DOHH2 (cell line): ENCODE results near the gene PIK3R3.

Source experiments
- H3F3A ChIP-seq: fragments of 200-600 bp; sonication (generic), shearing (Covaris generic); 2 replicates; pipeline ENCODE4 v1.6.0; 2016; ENCODE audit warnings: antibody characterized with exemption, mild to moderate bottlenecking; ENCODE audit not compliant: control insufficient read depth, insufficient read depth
- H3K27ac ChIP-seq: fragments of 200-600 bp; sonication (generic); 2 replicates; pipeline ENCODE4 v1.5.1; 2014; ENCODE audit warnings: low read depth, mild to moderate bottlenecking, low read length, moderate library complexity
- H3K27me3 ChIP-seq: fragments of 200-600 bp; sonication (generic); 2 replicates; pipeline ENCODE4 v1.6.1; 2014; ENCODE audit warnings: mild to moderate bottlenecking, low read length, mixed read lengths; ENCODE audit not compliant: control insufficient read depth
- H3K36me3 ChIP-seq: fragments of 200-600 bp; sonication (generic); 2 replicates; pipeline ENCODE4 v1.6.1; 2014; ENCODE audit warnings: mild to moderate bottlenecking, low read length, moderate library complexity, mixed read lengths; ENCODE audit not compliant: control insufficient read depth
- H3K4me1 ChIP-seq: fragments of 200-600 bp; sonication (generic); 2 replicates; pipeline ENCODE4 v1.6.1; 2014; ENCODE audit warnings: mild to moderate bottlenecking, low read length, mixed read lengths; ENCODE audit not compliant: control insufficient read depth
- H3K4me2 ChIP-seq: fragments of 200-600 bp; sonication (generic); 2 replicates; pipeline ENCODE4 v1.6.0; 2014; ENCODE audit warnings: mild to moderate bottlenecking, low read length, moderate library complexity
- H3K4me3 ChIP-seq: fragments of 200-600 bp; sonication (generic); 2 replicates; pipeline ENCODE4 v1.5.1; 2014; ENCODE audit warnings: mild to moderate bottlenecking, low read length, mixed read lengths
- H3K79me2 ChIP-seq: fragments of 200-600 bp; sonication (generic); 2 replicates; pipeline ENCODE4 v1.6.1; 2014; ENCODE audit warnings: mild to moderate bottlenecking, low read length, mixed read lengths; ENCODE audit not compliant: control insufficient read depth
- H3K9me2 ChIP-seq: fragments of 200-600 bp; sonication (generic); replicated peaks from 2 replicates; pipeline ENCODE4 v1.6.1; 2014; ENCODE audit warnings: mild to moderate bottlenecking, low read length, mixed read lengths; ENCODE audit not compliant: control insufficient read depth
- H3K9me3 ChIP-seq: fragments of 200-600 bp; sonication (generic); 2 replicates; pipeline ENCODE4 v1.6.1; 2014; ENCODE audit warnings: antibody characterized with exemption, low read length, mixed read lengths; ENCODE audit not compliant: control insufficient read depth, insufficient read depth
- H4K20me1 ChIP-seq: fragments of 200-600 bp; sonication (generic); 2 replicates; pipeline ENCODE4 v1.6.0; 2014; ENCODE audit warnings: low read depth, mild to moderate bottlenecking, antibody characterized with exemption, low read length, moderate library complexity; ENCODE audit not compliant: control insufficient read depth, insufficient read depth
- CTCF ChIP-seq: fragments of 200-600 bp; sonication (generic); IDR thresholded peaks from one replicate; pipeline ENCODE4 v1.5.1; 2014; ENCODE audit warnings: antibody characterized with exemption, mild to moderate bottlenecking, low read depth, low read length; ENCODE audit not compliant: poor library complexity, severe bottlenecking
- EZH2phosphoT487 ChIP-seq: fragments of 200-600 bp; sonication (generic); IDR thresholded peaks from 2 replicates; pipeline ENCODE4 v1.6.1; 2017; ENCODE audit warnings: borderline replicate concordance, mild to moderate bottlenecking, antibody characterized with exemption, low read length, moderate library complexity, mixed read lengths

PIK3R3 gene

GRCh38 chr1:46153732-46154131 lies 21.3 kb upstream of the PIK3R3 start:
- H3K79me2 ChIP-seq, result no peaks in the 10 kb centered on the region
- no peak for TF ChIP-seq CTCF
- TF ChIP-seq EZH2phosphoT487, result no peak
- H3K4me1 ChIP-seq, result no peaks in the 10 kb centered on the region
- H3K4me2 ChIP-seq, result no peak overlapping the region
- no peak overlapping the region for H3K4me3 ChIP-seq
- H3K9me3 ChIP-seq, result no peaks in the 10 kb centered on the region
- H3K27ac ChIP-seq, result no peak overlapping the region
- H3K9me2 ChIP-seq, result no peaks in the 10 kb centered on the region
- no peaks in the 10 kb centered on the region for H3K36me3 ChIP-seq
- no peaks in the 10 kb centered on the region for H3K27me3 ChIP-seq
- no peaks in the 10 kb centered on the region for H4K20me1 ChIP-seq
- H3F3A ChIP-seq, result no peaks in the 10 kb centered on the region

- no peak overlapping the region for H3K4me3 ChIP-seq
- H3K27me3 ChIP-seq, result no peaks in the 10 kb centered on the region
- H3F3A ChIP-seq, result no peaks in the 10 kb centered on the region
- H3K27ac ChIP-seq, result no peak overlapping the region
- H3K9me3 ChIP-seq, result no peaks in the 10 kb centered on the region
- H3K79me2 ChIP-seq, result no peaks in the 10 kb centered on the region
- TF ChIP-seq CTCF (no peak), EZH2phosphoT487 (no peak)
- H4K20me1 ChIP-seq, result no peaks in the 10 kb centered on the region
- no peaks in the 10 kb centered on the region for H3K36me3 ChIP-seq
- H3K4me2 ChIP-seq, result no peak overlapping the region
- H3K4me1 ChIP-seq, result no peaks in the 10 kb centered on the region
- H3K9me2 ChIP-seq, result no peaks in the 10 kb centered on the region
Observed at GRCh38 chr1:46153228-46153627, 20.8 kb upstream of the PIK3R3 start.

GRCh38 chr1:46152016-46152415 lies 19.6 kb upstream of the PIK3R3 start:
- no peaks in the 10 kb centered on the region for H3K27me3 ChIP-seq
- H3K4me2 ChIP-seq, result no peak overlapping the region
- H3K79me2 ChIP-seq, result no peaks in the 10 kb centered on the region
- no peaks in the 10 kb centered on the region for H3K36me3 ChIP-seq
- no peaks in the 10 kb centered on the region for H4K20me1 ChIP-seq
- no peak overlapping the region for H3K4me3 ChIP-seq
- no peaks in the 10 kb centered on the region for H3K4me1 ChIP-seq
- no peak overlapping the region for H3K27ac ChIP-seq
- H3F3A ChIP-seq, result no peaks in the 10 kb centered on the region
- no peaks in the 10 kb centered on the region for H3K9me2 ChIP-seq
- no peaks in the 10 kb centered on the region for H3K9me3 ChIP-seq
- no peak for TF ChIP-seq EZH2phosphoT487
- TF ChIP-seq CTCF, result no peak

- H3K4me3 ChIP-seq, result no peak overlapping the region
- H3F3A ChIP-seq, result no peaks in the 10 kb centered on the region
- H3K27ac ChIP-seq, result no peak overlapping the region
- no peaks in the 10 kb centered on the region for H3K79me2 ChIP-seq
- H3K4me1 ChIP-seq, result no peaks in the 10 kb centered on the region
- H3K4me2 ChIP-seq, result no peak overlapping the region
- no peaks in the 10 kb centered on the region for H3K27me3 ChIP-seq
- H3K36me3 ChIP-seq, result no peaks in the 10 kb centered on the region
- no peaks in the 10 kb centered on the region for H3K9me3 ChIP-seq
- H3K9me2 ChIP-seq, result no peaks in the 10 kb centered on the region
- H4K20me1 ChIP-seq, result no peaks in the 10 kb centered on the region
- TF ChIP-seq CTCF (no peak), EZH2phosphoT487 (no peak)
Observed at GRCh38 chr1:46150085-46150484, 17.7 kb upstream of the PIK3R3 start.
